GM23248 (cell line): ENCODE results near the gene ST8SIA6. TPM values are rescaled to one million over a fixed set of nuclear protein-coding genes. Genes with fewer than 3 reads are reported as not detected.

Experiments
- DNase-seq: peaks from one replicate; pipeline ENCODE4 v3.0.0-alpha.2; 2015
- H2AFZ ChIP-seq: fragments of 200-600 bp; sonication (generic); 2 replicates; pipeline ENCODE4 v1.6.1; 2016; ENCODE audit warnings: antibody characterized with exemption
- H3F3A ChIP-seq: fragments of 200-600 bp; sonication (generic); 2 replicates; pipeline ENCODE4 v1.6.1; 2016; ENCODE audit warnings: mild to moderate bottlenecking, antibody characterized with exemption, mixed run types; ENCODE audit not compliant: insufficient read depth
- H3K27ac ChIP-seq: fragments of 200-600 bp; sonication (generic); 2 replicates; pipeline ENCODE4 v1.5.1; 2016; ENCODE audit warnings: mild to moderate bottlenecking
- H3K27me3 ChIP-seq: fragments of 200-600 bp; sonication (generic); replicated peaks from 2 replicates; pipeline ENCODE4 v1.6.1; 2016; ENCODE audit warnings: mild to moderate bottlenecking; ENCODE audit not compliant: insufficient read depth
- H3K36me3 ChIP-seq: fragments of 200-600 bp; sonication (generic); 2 replicates; pipeline ENCODE4 v1.6.1; 2016; ENCODE audit warnings: low read depth, mild to moderate bottlenecking
- H3K4me1 ChIP-seq: fragments of 200-600 bp; sonication (generic); 2 replicates; pipeline ENCODE4 v1.6.1; 2016; ENCODE audit warnings: mild to moderate bottlenecking; ENCODE audit not compliant: insufficient read depth
- H3K4me2 ChIP-seq: fragments of 200-600 bp; sonication (generic); one replicate; pipeline ENCODE4 v1.6.1; 2016; ENCODE audit warnings: mild to moderate bottlenecking; ENCODE audit not compliant: unreplicated experiment
- H3K4me3 ChIP-seq: fragments of 200-600 bp; sonication (generic); 2 replicates; pipeline ENCODE4 v1.5.1; 2016; ENCODE audit warnings: mild to moderate bottlenecking
- H3K79me2 ChIP-seq: fragments of 200-600 bp; sonication (generic); 2 replicates; pipeline ENCODE4 v1.6.1; 2016; ENCODE audit warnings: mild to moderate bottlenecking; ENCODE audit not compliant: insufficient read depth
- H3K9ac ChIP-seq: fragments of 200-600 bp; sonication (generic); 2 replicates; pipeline ENCODE4 v1.6.1; 2016; ENCODE audit warnings: mild to moderate bottlenecking
- H3K9me2 ChIP-seq: fragments of 200-600 bp; sonication (generic); 2 replicates; pipeline ENCODE4 v1.6.1; 2016; ENCODE audit warnings: mixed run types, mild to moderate bottlenecking, moderate library complexity; ENCODE audit not compliant: insufficient read depth
- H3K9me3 ChIP-seq: fragments of 200-600 bp; sonication (generic); one replicate; pipeline ENCODE4 v1.6.1; 2017; ENCODE audit warnings: low read depth
- H4K20me1 ChIP-seq: fragments of 200-600 bp; sonication (generic); 2 replicates; pipeline ENCODE4 v1.6.0; 2016; ENCODE audit not compliant: insufficient read depth
- EZH2 ChIP-seq: fragments of 200-600 bp; sonication (generic); IDR thresholded peaks from 2 replicates; pipeline ENCODE4 v1.6.1; 2018; ENCODE audit warnings: antibody characterized with exemption, mild to moderate bottlenecking; ENCODE audit not compliant: insufficient read depth, poor library complexity, severe bottlenecking
- EZH2phosphoT487 ChIP-seq: fragments of 200-600 bp; sonication (generic); IDR thresholded peaks from 2 replicates; pipeline ENCODE4 v1.6.1; 2018; ENCODE audit warnings: antibody characterized with exemption, moderate library complexity, mild to moderate bottlenecking, low read depth; ENCODE audit not compliant: insufficient read depth
- WGBS, 2 experiments: methylation state at CpG; one replicate each; pipeline ENCODE4 v1.1.6; 2015 to 2017; ENCODE audit warnings: low lambda C conversion rate in 2 of 2, low coverage in 1 of 2; ENCODE audit errors: missing lambda C conversion rate in 2 of 2; 5-methylcytosine and 5-hydroxymethylcytosine counted together
- in situ Hi-C: fragments of 300-500 bp; cut with MboI; formaldehyde crosslinking; loops from 2 replicates; pipeline ENCODE4 v1.15.0; 2020
- polyA plus RNA-seq: library from polyadenylated mRNA; unstranded; fragments of >200 nt; fragmentation: Nextera tagmentation; extraction: Ambion mirVana; gene quantifications from 2 replicates; pipeline ENCODE4 v1.2.1, GENCODE V29; 2016
- total RNA-seq: library from RNA; depleted of rRNA; stranded (reverse); fragments of >200 nt; shearing (Covaris generic); gene quantifications from 2 replicates; pipeline ENCODE4 v1.2.3, GENCODE V29; 2014

Gene ST8SIA6
- total and polyA plus RNA-seq, 2 experiments from 2014 or later: not detected

DNA sequence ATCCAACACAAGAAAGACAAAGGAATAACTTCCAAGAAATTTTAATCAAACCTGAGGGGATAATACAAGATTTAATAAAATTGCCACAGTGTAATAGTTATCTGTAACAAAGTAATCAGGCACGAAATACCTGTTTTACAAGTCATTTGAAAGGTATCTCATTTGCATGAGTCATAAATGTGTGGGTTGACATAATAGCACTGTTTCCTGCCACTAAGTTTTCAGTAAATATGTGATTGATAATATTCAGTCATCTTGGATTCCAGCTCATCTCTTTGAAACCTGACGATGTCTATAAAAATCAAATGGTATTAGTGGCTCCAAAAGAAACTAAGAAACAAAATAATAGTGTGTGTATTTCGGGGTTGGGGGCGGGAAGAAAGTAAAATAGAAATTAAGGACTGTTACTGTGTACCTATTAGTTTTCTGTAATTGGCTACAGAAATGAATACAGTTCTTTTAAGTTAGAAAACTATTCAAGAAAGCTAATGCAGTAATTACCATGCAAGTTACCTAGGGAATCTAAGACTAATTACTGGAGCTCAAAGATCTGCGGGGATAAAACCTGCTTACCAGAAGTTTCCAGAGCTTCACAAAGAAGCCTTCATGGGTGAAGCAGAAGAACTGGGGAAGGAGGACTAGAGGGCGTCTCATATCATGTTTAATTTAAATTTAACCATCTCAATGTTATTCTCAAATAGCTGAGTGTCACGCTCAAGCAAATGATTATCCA, 100.7 kb downstream of the ST8SIA6 start:
- peak overlapping the region; percentile 33 for H3K4me2 ChIP-seq
- peak; percentile 41 for DNase-seq

DNA sequence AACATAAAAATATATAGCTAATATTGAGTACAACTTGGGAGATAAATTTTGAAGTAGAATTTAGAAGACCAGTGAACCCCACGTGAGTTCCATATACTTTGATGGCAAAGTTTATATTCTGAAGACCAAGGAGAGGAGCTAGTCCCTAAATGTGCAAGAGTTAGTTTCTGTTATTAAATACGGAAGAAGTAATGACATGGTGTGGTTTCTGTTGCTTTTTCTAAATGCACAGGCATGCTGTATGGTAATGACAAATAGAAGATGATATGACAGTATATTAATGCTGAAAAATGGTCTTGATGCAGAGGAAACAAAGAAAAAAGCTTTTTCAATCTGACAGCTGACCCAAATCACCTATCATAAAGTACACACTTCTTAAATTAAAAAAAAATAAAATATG, 101.8 kb downstream of the ST8SIA6 start:
- Histone ChIP-seq H3K9me2 (no peaks in the 10 kb centered on the region), H4K20me1 (no peaks in the 10 kb centered on the region), H3K4me2 (no peak overlapping the region), H3K4me1 (peaks cover 39% of the 10 kb centered on the region), H3K27me3 (no peaks in the 10 kb centered on the region), H3K27ac (no peak overlapping the region), H3K9ac (no peak overlapping the region), H3F3A (peaks cover 19% of the 10 kb centered on the region), H3K4me3 (no peak overlapping the region), H3K79me2 (no peaks in the 10 kb centered on the region), H2AFZ (no peak overlapping the region), H3K9me3 (no peaks in the 10 kb centered on the region), H3K36me3 (no peaks in the 10 kb centered on the region)
- DNase-seq: no peak
- in situ Hi-C loops: no loop called here
- 96 to 98% methylated on average over 2 of the region's 2 CpGs for WGBS, 2 experiments
- TF ChIP-seq EZH2phosphoT487 (no peak), EZH2 (no peak)

More for the DNA sequence above, 100.7 kb downstream of the ST8SIA6 start:
- TF ChIP-seq EZH2 (no peak), EZH2phosphoT487 (no peak)
- H3K79me2 ChIP-seq: no peaks in the 10 kb centered on the region
- no peak overlapping the region for H2AFZ ChIP-seq
- no peaks in the 10 kb centered on the region for H3K27me3 ChIP-seq
- H3K9me2 ChIP-seq: no peaks in the 10 kb centered on the region
- no peaks in the 10 kb centered on the region for H3K36me3 ChIP-seq
- no peaks in the 10 kb centered on the region for H4K20me1 ChIP-seq
- peaks cover 10% of the 10 kb centered on the region for H3F3A ChIP-seq
- H3K9me3 ChIP-seq: no peaks in the 10 kb centered on the region
- no peak overlapping the region for H3K27ac ChIP-seq
- no peak overlapping the region for H3K4me3 ChIP-seq
- 49 to 51% methylated on average over 7 of the region's 7 CpGs for WGBS, 2 experiments
- peaks cover 32% of the 10 kb centered on the region for H3K4me1 ChIP-seq
- in situ Hi-C loops: no loop called here
- H3K9ac ChIP-seq: no peak overlapping the region

DNA sequence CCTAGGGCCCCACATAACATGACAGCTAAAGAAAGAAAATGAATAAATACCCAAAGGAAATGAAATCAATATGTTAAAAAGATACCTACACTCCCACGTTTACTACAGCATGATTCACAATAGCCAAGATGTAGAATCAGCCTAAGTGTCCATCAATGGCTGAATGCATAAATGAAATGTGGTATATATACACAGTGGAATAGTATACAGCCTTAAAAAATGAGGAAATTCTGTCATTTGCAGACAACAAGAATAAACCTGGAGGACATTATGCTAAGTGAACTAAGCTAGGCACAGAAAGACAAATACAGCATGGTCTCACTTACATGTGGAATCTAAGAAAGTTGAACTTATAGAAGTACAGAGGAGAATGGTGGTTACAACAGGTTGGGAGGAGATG, 102.9 kb downstream of the ST8SIA6 start:
- Histone ChIP-seq H3K4me3 (no peak overlapping the region), H3K27me3 (no peaks in the 10 kb centered on the region), H3K79me2 (no peaks in the 10 kb centered on the region), H3K9me3 (no peaks in the 10 kb centered on the region), H3F3A (peaks cover 21% of the 10 kb centered on the region), H3K9me2 (no peaks in the 10 kb centered on the region), H3K4me1 (peaks cover 39% of the 10 kb centered on the region), H4K20me1 (no peaks in the 10 kb centered on the region), H3K4me2 (no peak overlapping the region), H3K9ac (no peak overlapping the region), H2AFZ (no peak overlapping the region), H3K27ac (no peak overlapping the region), H3K36me3 (no peaks in the 10 kb centered on the region)
- no peak for TF ChIP-seq EZH2phosphoT487
- no peak for TF ChIP-seq EZH2
- in situ Hi-C loops: no loop called here
- WGBS, 2 experiments: 4 to 13% methylated on average over 1 of the region's 1 CpG
- DNase-seq: no peak

GRCh38 chr10:17349717-17350116, 104.7 kb downstream of the ST8SIA6 start:
- Histone ChIP-seq H3K27ac (no peak overlapping the region), H3K79me2 (no peaks in the 10 kb centered on the region), H2AFZ (peak overlapping the region; percentile 72; the same call in 1 of the 2 replicates), H3K9me3 (no peaks in the 10 kb centered on the region), H3K4me1 (peaks cover 34% of the 10 kb centered on the region), H3F3A (peaks cover 21% of the 10 kb centered on the region), H3K27me3 (no peaks in the 10 kb centered on the region), H3K9ac (no peak overlapping the region), H4K20me1 (no peaks in the 10 kb centered on the region), H3K9me2 (no peaks in the 10 kb centered on the region), H3K4me2 (peak overlapping the region; percentile 64), H3K4me3 (no peak overlapping the region), H3K36me3 (no peaks in the 10 kb centered on the region)
- WGBS, 2 experiments: 80 to 93% methylated on average over 1 of the region's 1 CpG
- DNase-seq: peak; percentile 5
- in situ Hi-C loops: no loop called here
- TF ChIP-seq EZH2phosphoT487 (no peak), EZH2 (no peak)
